Measurements from ENCODE around the gene ZKSCAN4. TPM values are rescaled to one million over a fixed set of nuclear protein-coding genes. Genes with fewer than 3 reads are reported as not detected.
A peak's percentile ranks its signal among the peaks of the same experiment; 100 is the strongest.

Gene ZKSCAN4
- polyA plus RNA-seq, 1 donor from 2014 or later = 8.3 TPM

- Histone ChIP-seq H2AFZ (ENCODE audit: low read depth, low read length) (no peak overlapping the region), H3K9ac (ENCODE audit: low read length) (no peak overlapping the region), H3K36me3 (ENCODE audit: insufficient read depth, low read length) (peaks cover 19% of the 10 kb centered on the region), H3K27ac (ENCODE audit: low read length) (no peak overlapping the region), H4K20me1 (ENCODE audit: insufficient read depth) (no peaks in the 10 kb centered on the region), H3K4me3 (ENCODE audit: low read length) (no peak overlapping the region), H3F3A (ENCODE audit: insufficient read depth, low read length, poor library complexity, severe bottlenecking) (no peaks in the 10 kb centered on the region), H3K79me2 (replicated peaks; ENCODE audit: insufficient read depth, low read length) (peaks cover 8% of the 10 kb centered on the region), H3K9me3 (ENCODE audit: low read length) (no peaks in the 10 kb centered on the region), H3K4me2 (ENCODE audit: low read length) (no peak overlapping the region), H3K27me3 (ENCODE audit: insufficient read depth, low read depth, low read length) (no peaks in the 10 kb centered on the region), H3K9me2 (ENCODE audit: insufficient read depth, low read length) (no peaks in the 10 kb centered on the region)
- TF ChIP-seq RAD21 (conservative IDR thresholded peaks at IDR 0.05) = no peak
- no peak for TF ChIP-seq TAF1 (IDR thresholded peaks at IDR 0.05; ENCODE audit: low read depth)
- no peak for TF ChIP-seq REST (IDR thresholded peaks at IDR 0.05; ENCODE audit: borderline replicate concordance)
- no peak for TF ChIP-seq MXI1 (conservative IDR thresholded peaks at IDR 0.05; ENCODE audit: poor library complexity, severe bottlenecking)
- no peak for TF ChIP-seq POLR2AphosphoS5 (IDR thresholded peaks at IDR 0.05)
- TF ChIP-seq SMC3 (conservative IDR thresholded peaks at IDR 0.05; ENCODE audit: poor library complexity) = no peak
- TF ChIP-seq EP300 (conservative IDR thresholded peaks at IDR 0.05; ENCODE audit: poor library complexity, severe bottlenecking) = no peak
- TF ChIP-seq EZH2 (IDR thresholded peaks at IDR 0.05; ENCODE audit: borderline replicate concordance, insufficient read depth, low read length, poor library complexity, severe bottlenecking) = no peak
- no peak for TF ChIP-seq CTCF (IDR thresholded peaks at IDR 0.05; ENCODE audit: poor library complexity, severe bottlenecking)
Observed at GRCh38 chr6:28232785-28233184, 19.3 kb downstream of the ZKSCAN4 start.

- TF ChIP-seq TAF1 (IDR thresholded peaks at IDR 0.05; ENCODE audit: low read depth) (no peak), CTCF (IDR thresholded peaks at IDR 0.05; ENCODE audit: poor library complexity, severe bottlenecking) (no peak), POLR2AphosphoS5 (IDR thresholded peaks at IDR 0.05) (no peak), EP300 (conservative IDR thresholded peaks at IDR 0.05; ENCODE audit: poor library complexity, severe bottlenecking) (no peak), MXI1 (conservative IDR thresholded peaks at IDR 0.05; ENCODE audit: poor library complexity, severe bottlenecking) (no peak), EZH2 (IDR thresholded peaks at IDR 0.05; ENCODE audit: borderline replicate concordance, insufficient read depth, low read length, poor library complexity, severe bottlenecking) (no peak), SMC3 (conservative IDR thresholded peaks at IDR 0.05; ENCODE audit: poor library complexity) (no peak), RAD21 (conservative IDR thresholded peaks at IDR 0.05) (no peak)
- H3K27ac ChIP-seq (ENCODE audit: low read length) = no peak overlapping the region
- H3K4me2 ChIP-seq (ENCODE audit: low read length) = peak overlapping the region; percentile 61
- H3K9me2 ChIP-seq (ENCODE audit: insufficient read depth, low read length) = no peaks in the 10 kb centered on the region
- no peaks in the 10 kb centered on the region for H3F3A ChIP-seq (ENCODE audit: insufficient read depth, low read length, poor library complexity, severe bottlenecking)
- no peaks in the 10 kb centered on the region for H4K20me1 ChIP-seq (ENCODE audit: insufficient read depth)
- peaks cover 21% of the 10 kb centered on the region for H3K36me3 ChIP-seq (ENCODE audit: insufficient read depth, low read length)
- peaks cover 5% of the 10 kb centered on the region for H3K27me3 ChIP-seq (ENCODE audit: insufficient read depth, low read depth, low read length)
- no peak overlapping the region for H3K9ac ChIP-seq (ENCODE audit: low read length)
- H2AFZ ChIP-seq (ENCODE audit: low read depth, low read length) = no peak overlapping the region
- peaks cover 47% of the 10 kb centered on the region for H3K79me2 ChIP-seq (replicated peaks; ENCODE audit: insufficient read depth, low read length)
- H3K9me3 ChIP-seq (ENCODE audit: low read length) = no peaks in the 10 kb centered on the region
- peak overlapping the region; percentile 71 for H3K4me3 ChIP-seq (ENCODE audit: low read length)
Observed at GRCh38 chr6:28226460-28226859, 25.6 kb downstream of the ZKSCAN4 start.
